HG03175 (cell line): ENCODE results near the gene HOXC11.

Source experiments
- ATAC-seq: cut with Tn5 transposase; IDR thresholded peaks from one replicate; pipeline ENCODE4 v1.9.1; 2021; ENCODE audit warnings: mild to moderate bottlenecking, moderate library complexity; ENCODE audit not compliant: unreplicated experiment

Gene HOXC11

DNA sequence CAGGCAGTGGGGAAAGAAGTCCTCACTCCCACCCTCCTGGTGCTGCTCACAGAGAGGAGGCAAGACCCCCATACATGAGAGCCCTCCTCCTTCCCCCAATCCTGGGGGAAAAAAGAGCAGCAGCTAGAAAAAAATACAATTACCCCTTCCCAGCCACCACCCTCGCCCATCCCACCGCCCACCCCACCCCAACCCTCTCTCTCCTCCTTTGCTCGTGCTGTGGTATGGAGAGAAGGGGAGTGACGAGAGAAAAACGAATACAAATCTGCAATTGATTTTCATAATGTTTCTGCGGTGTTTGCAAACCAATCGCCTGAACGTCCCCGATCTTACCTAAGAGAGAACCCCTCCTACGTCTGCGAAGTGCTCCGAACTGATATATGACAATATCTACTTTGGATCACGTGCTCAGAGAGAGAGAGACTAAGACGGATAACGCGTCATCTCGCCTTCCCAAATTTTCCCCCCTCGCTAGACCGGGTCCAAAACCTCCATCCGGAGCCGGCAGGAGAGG lies at the start of gene HOXC11:
TSS of gene HOXC11 (plus strand) at position 405 of the 514 bp plus-strand sequence. CDS start 116 bp downstream, outside the sequence.
- no peak for ATAC-seq

DNA sequence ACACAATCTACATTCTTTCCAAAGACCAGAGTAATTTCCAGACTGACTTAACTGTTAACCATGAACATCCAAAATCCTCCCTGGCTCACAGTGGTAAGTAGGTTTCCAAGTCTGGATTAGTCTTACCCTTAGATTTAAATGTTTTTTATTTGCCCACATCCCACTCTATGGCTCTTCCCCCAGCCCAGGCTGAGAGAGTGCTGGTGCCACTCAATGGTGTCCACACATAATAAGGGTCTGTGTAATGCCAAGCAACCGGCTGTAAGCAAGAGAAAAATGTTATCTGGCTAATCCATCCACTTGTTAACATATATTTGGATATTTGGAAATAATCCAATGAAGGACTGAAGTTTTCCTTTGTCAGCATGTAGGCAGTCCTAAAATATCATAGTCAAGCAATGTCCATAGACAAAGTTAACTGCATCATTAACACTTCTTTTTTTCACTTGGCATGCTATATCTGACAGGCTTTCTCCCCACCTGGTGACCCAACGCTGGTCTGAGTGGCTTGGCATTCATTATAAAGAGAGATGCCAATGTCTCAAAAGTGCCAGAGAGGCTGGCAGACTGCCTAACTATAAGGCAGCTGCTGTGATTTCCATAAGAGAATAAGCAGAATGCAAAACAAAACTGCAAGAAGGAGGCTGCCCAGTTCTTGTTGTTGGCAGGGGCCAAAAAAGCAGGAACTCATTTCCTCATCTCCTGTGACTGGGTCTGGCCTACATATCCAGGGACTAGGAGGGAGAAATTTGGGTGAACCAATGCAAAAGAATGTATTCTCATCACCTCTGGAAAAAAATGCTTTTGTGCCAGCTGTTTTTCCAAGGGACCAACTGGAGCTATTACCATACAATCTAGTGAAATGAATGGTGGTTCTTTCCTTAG lies 48.2 kb upstream of the HOXC11 start:
- ATAC-seq: no peak

- ATAC-seq: no peak
Observed at GRCh38 chr12:53927220-53928029, 45.5 kb upstream of the HOXC11 start.

- no peak for ATAC-seq
Observed at GRCh38 chr12:53928054-53928835, 44.7 kb upstream of the HOXC11 start.

DNA sequence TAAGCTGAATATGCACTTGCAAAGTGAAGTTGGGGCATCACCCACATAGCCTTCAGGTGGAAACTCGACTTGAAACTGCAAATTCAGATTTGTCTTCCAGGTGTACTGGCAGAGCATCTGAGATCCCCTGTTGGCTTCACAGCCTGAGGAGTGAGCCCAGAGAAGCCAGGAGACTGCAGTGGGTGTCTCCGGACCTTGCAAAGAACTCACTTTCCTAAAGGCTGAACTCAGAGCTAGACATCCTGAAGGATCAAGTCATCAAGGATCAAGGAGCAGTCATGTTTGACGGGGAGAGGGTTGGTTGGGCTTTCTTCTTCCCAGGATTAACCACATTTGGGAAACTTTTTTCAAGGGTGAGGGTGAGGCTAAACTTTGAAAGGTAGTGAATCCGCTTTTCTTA lies 43.4 kb upstream of the HOXC11 start:
- ATAC-seq: no peak

GRCh38 chr12:53930591-53931255 lies 42.2 kb upstream of the HOXC11 start:
- no peak for ATAC-seq

GRCh38 chr12:53931844-53932581 lies 40.9 kb upstream of the HOXC11 start:
- no peak for ATAC-seq

GRCh38 chr12:53932915-53933314 lies 40.0 kb upstream of the HOXC11 start:
- ATAC-seq: no peak

GRCh38 chr12:53935383-53936341 lies 37.3 kb upstream of the HOXC11 start:
- no peak for ATAC-seq

GRCh38 chr12:53937099-53937498 lies 35.8 kb upstream of the HOXC11 start:
- no peak for ATAC-seq

- ATAC-seq: no peak
Observed at GRCh38 chr12:53937596-53938325, 35.2 kb upstream of the HOXC11 start.

GRCh38 chr12:53938326-53939140 lies 34.4 kb upstream of the HOXC11 start, which contains the start of gene HOXC13:
Gene HOXC13 (plus strand): TSS chr12:53938831. CDS start chr12:53938907, 76 bp downstream.
- no peak for ATAC-seq

DNA sequence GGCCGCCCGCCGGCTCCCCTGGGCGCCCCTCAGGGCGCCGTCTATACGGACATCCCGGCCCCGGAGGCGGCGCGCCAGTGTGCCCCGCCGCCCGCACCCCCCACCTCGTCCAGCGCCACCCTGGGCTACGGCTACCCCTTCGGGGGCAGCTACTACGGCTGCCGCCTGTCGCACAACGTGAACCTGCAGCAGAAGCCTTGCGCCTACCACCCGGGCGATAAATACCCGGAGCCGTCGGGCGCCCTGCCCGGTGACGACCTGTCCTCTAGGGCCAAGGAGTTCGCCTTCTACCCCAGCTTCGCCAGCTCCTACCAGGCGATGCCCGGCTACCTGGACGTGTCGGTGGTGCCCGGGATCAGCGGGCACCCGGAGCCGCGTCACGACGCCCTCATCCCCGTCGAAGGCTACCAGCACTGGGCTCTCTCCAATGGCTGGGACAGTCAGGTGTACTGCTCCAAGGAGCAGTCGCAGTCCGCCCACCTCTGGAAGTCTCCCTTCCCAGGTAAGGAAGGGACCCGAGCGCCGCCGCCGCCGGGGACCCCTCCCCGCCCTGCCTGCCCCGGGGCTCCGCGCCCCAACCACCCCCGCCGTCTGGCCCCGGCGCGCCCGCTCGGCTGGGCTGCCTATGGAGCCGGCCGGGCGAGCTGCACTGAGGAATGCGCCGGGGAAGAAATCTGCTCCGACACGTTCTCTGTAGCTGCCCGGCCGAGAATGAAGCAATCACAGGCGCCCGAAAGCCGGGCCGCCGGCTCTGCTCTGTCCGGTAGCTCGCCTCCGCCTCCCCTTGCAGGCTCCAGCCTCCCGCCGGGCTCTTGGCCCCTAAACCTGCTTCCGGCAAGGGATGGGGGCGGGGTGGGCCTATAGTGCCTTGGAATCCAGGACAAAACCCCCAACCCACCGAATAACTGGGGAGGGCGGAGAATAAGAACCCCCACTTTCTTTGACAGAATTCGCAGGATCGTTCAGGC lies 33.5 kb upstream of the HOXC11 start:
- no peak for ATAC-seq

GRCh38 chr12:53940443-53941014 lies 32.4 kb upstream of the HOXC11 start:
- no peak for ATAC-seq

GRCh38 chr12:53941187-53941586 lies 31.7 kb upstream of the HOXC11 start:
- no peak for ATAC-seq
